ENCODE results near the gene CDK16. TPM values are rescaled to one million over a fixed set of nuclear protein-coding genes. Genes with fewer than 3 reads are reported as not detected.
A peak's percentile ranks its signal among the peaks of the same experiment; 100 is the strongest.

The CDK16 gene
- total RNA-seq, 1 experiment from 2014 or later = 106 TPM

- no peak for DNase-seq (ENCODE audit: low spot score)
These were observed 8.8 kb upstream of the CDK16 start for GRCh38 chrX:47209508-47210238.

GRCh38 chrX:47210661-47211425, 7.6 kb upstream of the CDK16 start:
- no peak for DNase-seq (ENCODE audit: low spot score)

GRCh38 chrX:47212381-47213293, 5.8 kb upstream of the CDK16 start:
- no peak for DNase-seq (ENCODE audit: low spot score)

GRCh38 chrX:47214435-47215077, 3.9 kb upstream of the CDK16 start:
- DNase-seq (ENCODE audit: low spot score) = no peak

GRCh38 chrX:47215291-47215900, 3.1 kb upstream of the CDK16 start:
- DNase-seq (ENCODE audit: low spot score) = no peak

GRCh38 chrX:47216393-47216925, 2.0 kb upstream of the CDK16 start:
- DNase-seq (ENCODE audit: low spot score) = no peak

GRCh38 chrX:47217121-47217851, 1.2 kb upstream of the CDK16 start:
- DNase-seq (ENCODE audit: low spot score) = peak; percentile 70

GRCh38 chrX:47217852-47218279, 615 bp upstream of the CDK16 start:
- peak; percentile 97 for DNase-seq (ENCODE audit: low spot score)

- DNase-seq (ENCODE audit: low spot score) = no peak
These were observed 687 bp downstream of the CDK16 start for GRCh38 chrX:47218920-47219815.

- DNase-seq (ENCODE audit: low spot score) = no peak
These were observed 3.3 kb downstream of the CDK16 start for GRCh38 chrX:47221756-47222155.

- no peak for DNase-seq (ENCODE audit: low spot score)
These were observed 4.4 kb downstream of the CDK16 start for GRCh38 chrX:47222751-47223350.

- no peak for DNase-seq (ENCODE audit: low spot score)
These were observed 5.2 kb downstream of the CDK16 start for GRCh38 chrX:47223476-47224250.

GRCh38 chrX:47224266-47224895, 5.9 kb downstream of the CDK16 start:
- no peak for DNase-seq (ENCODE audit: low spot score)

- DNase-seq (ENCODE audit: low spot score) = no peak
These were observed 6.4 kb downstream of the CDK16 start for GRCh38 chrX:47224896-47225290.

GRCh38 chrX:47226071-47226470, 7.6 kb downstream of the CDK16 start:
- DNase-seq (ENCODE audit: low spot score) = no peak

GRCh38 chrX:47226531-47227333, 8.3 kb downstream of the CDK16 start:
- DNase-seq (ENCODE audit: low spot score) = no peak

- no peak for DNase-seq (ENCODE audit: low spot score)
These were observed 8.8 kb downstream of the CDK16 start for GRCh38 chrX:47227334-47227583.

All from A172 (cell line).